ENCODE data around the gene TRIM46. TPM values are rescaled to one million over a fixed set of nuclear protein-coding genes. Genes with fewer than 3 reads are reported as not detected.
A peak's percentile ranks its signal among the peaks of the same experiment; 100 is the strongest.

Gene TRIM46
- total and polyA plus RNA-seq, 2 of the 13 experiments (the other 11 are each of a cell fraction or from before 2014, with no cell fraction given): 0.04 to 0.09 TPM

GRCh38 chr1:155172732-155173477 lies 744 bp upstream of the TRIM46 start, which contains the start of gene KRTCAP2 (continued):
- no peak for TF ChIP-seq GPBP1L1 (CRISPR knock-in tag; IDR thresholded peaks at IDR 0.05)
- TF ChIP-seq FOSL2 (CRISPR knock-in tag; IDR thresholded peaks at IDR 0.05): peak; percentile 62; the same call in 1 of the 2 replicates
- peak; percentile 45; the same call in 1 of the 2 replicates for TF ChIP-seq ZBTB38 (CRISPR knock-in tag; IDR thresholded peaks at IDR 0.05)
- TF ChIP-seq CENPBD1 (CRISPR knock-in tag; IDR thresholded peaks at IDR 0.05; ENCODE audit: borderline replicate concordance, low read depth): no peak
- no peak for TF ChIP-seq ZNF207 (IDR thresholded peaks at IDR 0.05; ENCODE audit: borderline replicate concordance)
- TF ChIP-seq PATZ1 (CRISPR knock-in tag; IDR thresholded peaks at IDR 0.05): peak; percentile 76
- no peak for TF ChIP-seq RBAK (CRISPR knock-in tag; IDR thresholded peaks at IDR 0.05)
- no peak for TF ChIP-seq KIAA2018 (CRISPR knock-in tag; IDR thresholded peaks at IDR 0.05; ENCODE audit: borderline replicate concordance)
- TF ChIP-seq REL (CRISPR knock-in tag; conservative IDR thresholded peaks at IDR 0.05): no peak
- TF ChIP-seq ZNF775 (CRISPR knock-in tag; IDR thresholded peaks at IDR 0.05; ENCODE audit: borderline replicate concordance): no peak
- no peak for TF ChIP-seq NRL (CRISPR knock-in tag; IDR thresholded peaks at IDR 0.05; ENCODE audit: borderline replicate concordance)
- no peak for TF ChIP-seq GLMP (CRISPR knock-in tag; IDR thresholded peaks at IDR 0.05; ENCODE audit: borderline replicate concordance)
